A549 (cell line): ENCODE data around the gene BCAT1.
"Not testable (repeated sequence)": the region's sequence is repeated elsewhere in the genome, so short reads cannot be mapped to it uniquely, and the experiment has no call there.

Experiments
- CHD4 ChIP-seq: fragments of 200-600 bp; sonication (generic); IDR thresholded peaks from 2 replicates; pipeline ENCODE4 v1.6.1; 2016; ENCODE audit warnings: antibody characterized with exemption, mild to moderate bottlenecking, borderline replicate concordance
- EHMT2 ChIP-seq: fragments of 200-600 bp; sonication (generic); IDR thresholded peaks from 2 replicates; pipeline ENCODE4 v1.6.1; 2016; ENCODE audit warnings: antibody characterized with exemption, low read depth, mild to moderate bottlenecking, moderate library complexity
- FOSL2 ChIP-seq, 2 experiments: fragments of 450-650 bp in 1 of 2; fragments of >200 bp in 1 of 2; sonication (Bioruptor Twin) in 1 of 2; formaldehyde crosslinking; IDR thresholded peaks; 2 replicates each; pipeline versions ENCODE4 v1.5.0 to v1.6.1; 2016 to 2020; ENCODE audit warnings: mild to moderate bottlenecking in 1 of 2, moderate library complexity in 1 of 2
- PHF8 ChIP-seq: fragments of 200-600 bp; sonication (generic); IDR thresholded peaks from 2 replicates; pipeline ENCODE4 v1.6.1; 2016; ENCODE audit warnings: low read depth, mild to moderate bottlenecking, antibody characterized with exemption, moderate library complexity, borderline replicate concordance
- POLR2A ChIP-seq: IDR thresholded peaks from 2 replicates; pipeline ENCODE4 v1.6.1; 2012; ENCODE audit warnings: mild to moderate bottlenecking, low read length
- SMC3 ChIP-seq: fragments of >200 bp; sonication (Bioruptor Twin); formaldehyde crosslinking; IDR thresholded peaks from 3 replicates; pipeline ENCODE4 v1.6.1; 2018; ENCODE audit warnings: inconsistent platforms
- TP53 ChIP-seq: fragments of 250-450 bp; sonication (Bioruptor Pico); IDR thresholded peaks from 2 replicates; pipeline ENCODE4 v1.5.0; 2021; ENCODE audit warnings: mild to moderate bottlenecking, moderate library complexity
- ZNF302 ChIP-seq: fragments of 250-450 bp; sonication (Bioruptor Pico); IDR thresholded peaks from 2 replicates; pipeline ENCODE4 v1.9.0; 2021; ENCODE audit warnings: inconsistent platforms, mild to moderate bottlenecking, moderate library complexity
- TF ChIP-seq, protein P1 (sequence below): fragments of >200 bp; sonication (Bioruptor Twin); formaldehyde crosslinking; IDR thresholded peaks from 3 replicates; pipeline ENCODE4 v1.5.1; 2016
- TF ChIP-seq, protein P2 (sequence below): fragments of 200-600 bp; sonication (generic); IDR thresholded peaks from 2 replicates; pipeline ENCODE4 v1.6.1; 2016; ENCODE audit warnings: antibody characterized with exemption, mild to moderate bottlenecking, moderate library complexity

DNA sequence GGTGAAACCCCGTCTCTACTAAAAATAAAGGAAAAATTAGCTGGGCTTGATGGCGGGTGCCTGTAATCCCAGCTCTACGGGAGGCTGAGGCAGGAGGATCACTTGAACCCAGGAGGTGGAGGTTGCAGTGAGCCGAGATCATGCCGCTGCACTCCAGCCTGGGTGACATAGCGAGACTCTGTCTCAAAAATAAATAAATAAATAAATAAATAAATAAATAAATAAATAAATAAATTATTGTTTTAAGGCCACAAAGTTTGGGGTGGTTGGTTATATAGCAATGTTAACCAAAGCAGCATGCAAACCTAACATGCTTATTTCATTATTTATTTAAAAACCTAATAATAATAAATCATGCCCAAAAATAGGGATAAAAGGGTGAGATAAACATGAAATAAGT is 38.7 kb downstream of the BCAT1 start:
- TF ChIP-seq EHMT2; POLR2A; FOSL2 (IDR thresholded peaks at IDR 0.05); FOSL2 (CRISPR knock-in tag; IDR thresholded peaks at IDR 0.05); CHD4; TP53 (CRISPR knock-in tag); ZNF302 (CRISPR knock-in tag); PHF8; SMC3: not testable (repeated sequence)
- TF ChIP-seq, protein P1, sequence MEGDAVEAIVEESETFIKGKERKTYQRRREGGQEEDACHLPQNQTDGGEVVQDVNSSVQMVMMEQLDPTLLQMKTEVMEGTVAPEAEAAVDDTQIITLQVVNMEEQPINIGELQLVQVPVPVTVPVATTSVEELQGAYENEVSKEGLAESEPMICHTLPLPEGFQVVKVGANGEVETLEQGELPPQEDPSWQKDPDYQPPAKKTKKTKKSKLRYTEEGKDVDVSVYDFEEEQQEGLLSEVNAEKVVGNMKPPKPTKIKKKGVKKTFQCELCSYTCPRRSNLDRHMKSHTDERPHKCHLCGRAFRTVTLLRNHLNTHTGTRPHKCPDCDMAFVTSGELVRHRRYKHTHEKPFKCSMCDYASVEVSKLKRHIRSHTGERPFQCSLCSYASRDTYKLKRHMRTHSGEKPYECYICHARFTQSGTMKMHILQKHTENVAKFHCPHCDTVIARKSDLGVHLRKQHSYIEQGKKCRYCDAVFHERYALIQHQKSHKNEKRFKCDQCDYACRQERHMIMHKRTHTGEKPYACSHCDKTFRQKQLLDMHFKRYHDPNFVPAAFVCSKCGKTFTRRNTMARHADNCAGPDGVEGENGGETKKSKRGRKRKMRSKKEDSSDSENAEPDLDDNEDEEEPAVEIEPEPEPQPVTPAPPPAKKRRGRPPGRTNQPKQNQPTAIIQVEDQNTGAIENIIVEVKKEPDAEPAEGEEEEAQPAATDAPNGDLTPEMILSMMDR, result not testable (repeated sequence)
- TF ChIP-seq, protein P2, sequence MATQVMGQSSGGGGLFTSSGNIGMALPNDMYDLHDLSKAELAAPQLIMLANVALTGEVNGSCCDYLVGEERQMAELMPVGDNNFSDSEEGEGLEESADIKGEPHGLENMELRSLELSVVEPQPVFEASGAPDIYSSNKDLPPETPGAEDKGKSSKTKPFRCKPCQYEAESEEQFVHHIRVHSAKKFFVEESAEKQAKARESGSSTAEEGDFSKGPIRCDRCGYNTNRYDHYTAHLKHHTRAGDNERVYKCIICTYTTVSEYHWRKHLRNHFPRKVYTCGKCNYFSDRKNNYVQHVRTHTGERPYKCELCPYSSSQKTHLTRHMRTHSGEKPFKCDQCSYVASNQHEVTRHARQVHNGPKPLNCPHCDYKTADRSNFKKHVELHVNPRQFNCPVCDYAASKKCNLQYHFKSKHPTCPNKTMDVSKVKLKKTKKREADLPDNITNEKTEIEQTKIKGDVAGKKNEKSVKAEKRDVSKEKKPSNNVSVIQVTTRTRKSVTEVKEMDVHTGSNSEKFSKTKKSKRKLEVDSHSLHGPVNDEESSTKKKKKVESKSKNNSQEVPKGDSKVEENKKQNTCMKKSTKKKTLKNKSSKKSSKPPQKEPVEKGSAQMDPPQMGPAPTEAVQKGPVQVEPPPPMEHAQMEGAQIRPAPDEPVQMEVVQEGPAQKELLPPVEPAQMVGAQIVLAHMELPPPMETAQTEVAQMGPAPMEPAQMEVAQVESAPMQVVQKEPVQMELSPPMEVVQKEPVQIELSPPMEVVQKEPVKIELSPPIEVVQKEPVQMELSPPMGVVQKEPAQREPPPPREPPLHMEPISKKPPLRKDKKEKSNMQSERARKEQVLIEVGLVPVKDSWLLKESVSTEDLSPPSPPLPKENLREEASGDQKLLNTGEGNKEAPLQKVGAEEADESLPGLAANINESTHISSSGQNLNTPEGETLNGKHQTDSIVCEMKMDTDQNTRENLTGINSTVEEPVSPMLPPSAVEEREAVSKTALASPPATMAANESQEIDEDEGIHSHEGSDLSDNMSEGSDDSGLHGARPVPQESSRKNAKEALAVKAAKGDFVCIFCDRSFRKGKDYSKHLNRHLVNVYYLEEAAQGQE, result not testable (repeated sequence)
